HEK293 (cell line): ENCODE data around the gene IKZF2.

Experiments
- CTCF ChIA-PET: fragments of 350-600 bp; formaldehyde crosslinking; extraction: SDS; loops from one replicate; lab custom pipeline; 2021; ENCODE audit warnings: antibody characterized with exemption; lab: Yijun Ruan, JAX
- POLR2A ChIA-PET: fragments of 300-600 bp; formaldehyde crosslinking; extraction: SDS; loops from one replicate; lab custom pipeline; 2020; ENCODE audit warnings: antibody characterized with exemption, inconsistent platforms; lab: Yijun Ruan, JAX
- H3K27ac ChIP-seq: fragments of 200-500 bp; sonication (Bioruptor generic); 2 replicates; pipeline ENCODE4 v1.5.1; 2014; ENCODE audit warnings: low read depth, low read length, control low read depth, inconsistent platforms; ENCODE audit errors: extremely low read depth
- H3K36me3 ChIP-seq, 2 experiments: fragments of 200-500 bp in 1 of 2; sonication (Bioruptor generic) in 1 of 2; 1 replicate in 1 of 2; 2 replicates in 1 of 2; pipeline ENCODE4 v1.5.1; 2014 to 2017; ENCODE audit warnings: inconsistent platforms in 2 of 2, low read length in 2 of 2; ENCODE audit not compliant: control insufficient read depth in 2 of 2, insufficient read depth in 1 of 2
- H3K4me1 ChIP-seq: fragments of 200-500 bp; sonication (Bioruptor generic); 2 replicates; pipeline ENCODE4 v1.5.1; 2014; ENCODE audit warnings: mild to moderate bottlenecking, low read length, inconsistent platforms; ENCODE audit not compliant: control insufficient read depth, insufficient read depth
- H3K4me3 ChIP-seq: 2 replicates; pipeline ENCODE4 v1.5.1; 2011; ENCODE audit warnings: low read depth, mild to moderate bottlenecking, control low read depth, low read length, moderate library complexity
- H3K9me3 ChIP-seq: fragments of 200-500 bp; sonication (Bioruptor generic); 2 replicates; pipeline ENCODE4 v1.5.1; 2014; ENCODE audit warnings: low read depth, low read length, inconsistent platforms; ENCODE audit not compliant: control insufficient read depth, insufficient read depth
- GLI4 ChIP-seq: fragments of 450-650 bp; formaldehyde crosslinking; IDR thresholded peaks from 2 replicates; pipeline ENCODE4 v1.5.1; 2016; ENCODE audit warnings: missing biosample characterization, missing genetic modification characterization
- GLIS1 ChIP-seq: fragments of 450-650 bp; formaldehyde crosslinking; IDR thresholded peaks from 2 replicates; pipeline ENCODE4 v1.5.1; 2016; ENCODE audit warnings: missing biosample characterization, missing genetic modification characterization
- HIC1 ChIP-seq: fragments of 450-650 bp; formaldehyde crosslinking; IDR thresholded peaks from 2 replicates; pipeline ENCODE4 v1.5.1; 2016; ENCODE audit warnings: missing biosample characterization, missing genetic modification characterization
- HOXC10 ChIP-seq: sonication (generic); formaldehyde crosslinking; IDR thresholded peaks from 2 replicates; pipeline ENCODE4 v1.8.1; 2023; ENCODE audit warnings: mild to moderate bottlenecking, missing genetic modification reagents
- KLF16 ChIP-seq: fragments of 450-650 bp; formaldehyde crosslinking; IDR thresholded peaks from 2 replicates; pipeline ENCODE4 v1.5.1; 2017; ENCODE audit warnings: missing biosample characterization, missing genetic modification characterization
- MEIS1 ChIP-seq: sonication (generic); formaldehyde crosslinking; IDR thresholded peaks from 2 replicates; pipeline ENCODE4 v1.8.1; 2022; ENCODE audit warnings: missing genetic modification reagents, mild to moderate bottlenecking, borderline replicate concordance
- MYNN ChIP-seq: fragments of 450-650 bp; formaldehyde crosslinking; IDR thresholded peaks from 2 replicates; pipeline ENCODE4 v1.5.1; 2016; ENCODE audit warnings: missing biosample characterization, missing genetic modification characterization, borderline replicate concordance
- SCRT1 ChIP-seq: fragments of 450-650 bp; formaldehyde crosslinking; IDR thresholded peaks from 2 replicates; pipeline ENCODE4 v1.5.1; 2016; ENCODE audit warnings: missing biosample characterization, missing genetic modification characterization, borderline replicate concordance
- TSHZ1 ChIP-seq: fragments of 450-650 bp; formaldehyde crosslinking; IDR thresholded peaks from 2 replicates; pipeline ENCODE4 v1.5.1; 2016; ENCODE audit warnings: missing biosample characterization, missing genetic modification characterization, borderline replicate concordance
- ZBTB48 ChIP-seq: fragments of 450-650 bp; formaldehyde crosslinking; IDR thresholded peaks from 2 replicates; pipeline ENCODE4 v1.5.1; 2016; ENCODE audit warnings: missing biosample characterization, missing genetic modification characterization
- ZFP3 ChIP-seq: fragments of 450-650 bp; formaldehyde crosslinking; IDR thresholded peaks from 2 replicates; pipeline ENCODE4 v1.5.1; 2016; ENCODE audit warnings: low read depth, missing biosample characterization, missing genetic modification characterization
- ZNF140 ChIP-seq: fragments of 450-650 bp; formaldehyde crosslinking; IDR thresholded peaks from 2 replicates; pipeline ENCODE4 v1.5.1; 2016; ENCODE audit warnings: missing biosample characterization, missing genetic modification characterization
- ZNF148 ChIP-seq: fragments of 450-650 bp; formaldehyde crosslinking; IDR thresholded peaks from 2 replicates; pipeline ENCODE4 v1.5.0; 2017; ENCODE audit warnings: missing biosample characterization, missing genetic modification characterization, borderline replicate concordance
- ZNF157 ChIP-seq: fragments of 450-650 bp; formaldehyde crosslinking; IDR thresholded peaks from 2 replicates; pipeline ENCODE4 v1.5.1; 2016; ENCODE audit warnings: missing biosample characterization, missing genetic modification characterization
- ZNF19 ChIP-seq: fragments of 450-650 bp; formaldehyde crosslinking; IDR thresholded peaks from 2 replicates; pipeline ENCODE4; 2016; ENCODE audit warnings: missing biosample characterization, missing genetic modification characterization, low read depth
- ZNF37A ChIP-seq: fragments of 450-650 bp; IDR thresholded peaks from 2 replicates; pipeline ENCODE4 v1.5.1; 2018; ENCODE audit warnings: missing biosample characterization, missing genetic modification characterization
- ZNF48 ChIP-seq: fragments of 450-650 bp; formaldehyde crosslinking; IDR thresholded peaks from 2 replicates; pipeline ENCODE4 v1.5.1; 2016; ENCODE audit warnings: missing biosample characterization, missing genetic modification characterization
- ZNF600 ChIP-seq: fragments of 450-650 bp; formaldehyde crosslinking; IDR thresholded peaks from 2 replicates; pipeline ENCODE4 v1.5.1; 2016; ENCODE audit warnings: missing biosample characterization, missing genetic modification characterization
- ZNF610 ChIP-seq: fragments of 450-650 bp; formaldehyde crosslinking; IDR thresholded peaks from 2 replicates; pipeline ENCODE4 v1.5.1; 2016; ENCODE audit warnings: missing biosample characterization, missing genetic modification characterization, borderline replicate concordance
- ZNF623 ChIP-seq: fragments of 450-650 bp; formaldehyde crosslinking; IDR thresholded peaks from 2 replicates; pipeline ENCODE4 v1.5.1; 2016; ENCODE audit warnings: missing biosample characterization, missing genetic modification characterization
- ZNF629 ChIP-seq: fragments of 450-650 bp; formaldehyde crosslinking; IDR thresholded peaks from 2 replicates; pipeline ENCODE4 v1.5.1; 2017; ENCODE audit warnings: missing biosample characterization, missing genetic modification characterization
- ZNF654 ChIP-seq: fragments of 450-650 bp; formaldehyde crosslinking; IDR thresholded peaks from 2 replicates; pipeline ENCODE4 v1.5.1; 2016; ENCODE audit warnings: low read depth, missing biosample characterization, missing genetic modification characterization
- ZNF701 ChIP-seq: fragments of 450-650 bp; formaldehyde crosslinking; IDR thresholded peaks from 2 replicates; pipeline ENCODE4 v1.5.1; 2016; ENCODE audit warnings: missing biosample characterization, missing genetic modification characterization
- ZNF76 ChIP-seq: fragments of 450-650 bp; formaldehyde crosslinking; IDR thresholded peaks from 2 replicates; pipeline ENCODE4; 2016; ENCODE audit warnings: low read depth, missing biosample characterization, missing genetic modification characterization, borderline replicate concordance
- ZSCAN16 ChIP-seq: fragments of 450-650 bp; formaldehyde crosslinking; IDR thresholded peaks from 2 replicates; pipeline ENCODE4 v1.5.1; 2016; ENCODE audit warnings: missing biosample characterization, missing genetic modification characterization
- TF ChIP-seq, protein P1 (sequence below): fragments of 450-650 bp; formaldehyde crosslinking; IDR thresholded peaks from 2 replicates; pipeline ENCODE4 v1.5.1; 2016; ENCODE audit warnings: missing biosample characterization, missing genetic modification characterization
- TF ChIP-seq, protein P2 (sequence below): IDR thresholded peaks from 2 replicates; pipeline ENCODE4 v1.6.1; 2011; ENCODE audit warnings: mild to moderate bottlenecking, low read depth, low read length, borderline replicate concordance

Gene IKZF2

DNA sequence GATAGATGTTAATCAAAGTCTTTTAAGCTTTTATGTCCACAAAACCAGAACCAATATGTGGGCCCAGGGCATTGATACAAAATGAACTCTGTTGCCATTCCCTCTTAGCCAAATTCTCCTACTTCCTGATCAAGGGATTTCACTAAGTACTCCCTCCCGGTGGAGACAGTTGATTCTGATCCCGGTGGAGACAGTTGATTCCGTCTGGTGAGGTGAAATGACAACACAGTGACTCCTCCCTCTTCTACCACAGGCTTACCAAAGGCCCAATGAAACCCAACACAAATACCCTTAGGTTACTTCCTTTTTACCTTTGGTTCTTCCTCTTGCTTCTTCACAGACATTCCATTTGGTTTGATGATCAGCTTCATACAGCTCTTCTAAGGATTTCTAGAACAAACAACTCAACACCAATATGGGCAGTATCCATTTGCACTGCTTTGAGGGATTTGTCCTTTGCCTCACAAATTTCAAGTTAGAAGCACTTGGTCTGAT lies 153.8 kb downstream of the IKZF2 start:
- ChIA-PET POLR2A (no interaction called here), CTCF (no interaction called here)
- no peaks in the 10 kb centered on the region for H3K36me3 ChIP-seq
- H3K9me3 ChIP-seq = no peaks in the 10 kb centered on the region
- no peaks in the 10 kb centered on the region; the same call in 1 of the 2 replicates for H3K4me1 ChIP-seq
- no peak overlapping the region for H3K27ac ChIP-seq
- no peak overlapping the region for H3K4me3 ChIP-seq
- TF ChIP-seq ZBTB48 (tag by site-specific recombination) (no peak), MEIS1 (CRISPR knock-in tag) (no peak), ZNF623 (tag by site-specific recombination) (no peak), HIC1 (tag by site-specific recombination) (no peak), HOXC10 (CRISPR knock-in tag) (no peak), ZNF629 (no peak), SCRT1 (tag by site-specific recombination) (no peak), ZNF600 (tag by site-specific recombination) (no peak), GLIS1 (no peak), ZNF148 (tag by site-specific recombination) (no peak), ZFP3 (tag by site-specific recombination) (no peak), ZNF654 (no peak), ZNF701 (tag by site-specific recombination) (no peak), KLF16 (no peak), ZNF140 (no peak), TSHZ1 (no peak), ZNF37A (tag by site-specific recombination) (no peak)
- TF ChIP-seq, protein P1, sequence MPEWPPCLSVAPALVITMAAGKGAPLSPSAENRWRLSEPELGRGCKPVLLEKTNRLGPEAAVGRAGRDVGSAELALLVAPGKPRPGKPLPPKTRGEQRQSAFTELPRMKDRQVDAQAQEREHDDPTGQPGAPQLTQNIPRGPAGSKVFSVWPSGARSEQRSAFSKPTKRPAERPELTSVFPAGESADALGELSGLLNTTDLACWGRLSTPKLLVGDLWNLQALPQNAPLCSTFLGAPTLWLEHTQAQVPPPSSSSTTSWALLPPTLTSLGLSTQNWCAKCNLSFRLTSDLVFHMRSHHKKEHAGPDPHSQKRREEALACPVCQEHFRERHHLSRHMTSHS (tag by site-specific recombination) = no peak

GRCh38 chr2:212995920-212996319 lies 155.5 kb downstream of the IKZF2 start:
- H3K27ac ChIP-seq = no peak overlapping the region
- ChIA-PET CTCF (no interaction called here), POLR2A (no interaction called here)
- no peaks in the 10 kb centered on the region for H3K4me1 ChIP-seq
- H3K4me3 ChIP-seq = no peak overlapping the region
- H3K36me3 ChIP-seq = no peaks in the 10 kb centered on the region
- no peaks in the 10 kb centered on the region for H3K9me3 ChIP-seq
- TF ChIP-seq ZNF157 (no peak), ZNF19 (tag by site-specific recombination) (no peak), ZNF48 (no peak), ZSCAN16 (no peak), MYNN (tag by site-specific recombination) (no peak), GLI4 (no peak), ZNF140 (no peak), ZNF76 (tag by site-specific recombination) (no peak), ZNF610 (tag by site-specific recombination) (no peak)
- TF ChIP-seq, protein P2, sequence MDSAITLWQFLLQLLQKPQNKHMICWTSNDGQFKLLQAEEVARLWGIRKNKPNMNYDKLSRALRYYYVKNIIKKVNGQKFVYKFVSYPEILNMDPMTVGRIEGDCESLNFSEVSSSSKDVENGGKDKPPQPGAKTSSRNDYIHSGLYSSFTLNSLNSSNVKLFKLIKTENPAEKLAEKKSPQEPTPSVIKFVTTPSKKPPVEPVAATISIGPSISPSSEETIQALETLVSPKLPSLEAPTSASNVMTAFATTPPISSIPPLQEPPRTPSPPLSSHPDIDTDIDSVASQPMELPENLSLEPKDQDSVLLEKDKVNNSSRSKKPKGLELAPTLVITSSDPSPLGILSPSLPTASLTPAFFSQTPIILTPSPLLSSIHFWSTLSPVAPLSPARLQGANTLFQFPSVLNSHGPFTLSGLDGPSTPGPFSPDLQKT = no peak
